HEK293 (cell line): ENCODE data around the gene KLHL12.
"Not testable (repeated sequence)": the region's sequence is repeated elsewhere in the genome, so short reads cannot be mapped to it uniquely, and the experiment has no call there.

Experiments used
- CTCF ChIA-PET: fragments of 350-600 bp; formaldehyde crosslinking; extraction: SDS; loops from one replicate; lab custom pipeline; 2021; ENCODE audit warnings: antibody characterized with exemption; lab: Yijun Ruan, JAX
- POLR2A ChIA-PET: fragments of 300-600 bp; formaldehyde crosslinking; extraction: SDS; loops from one replicate; lab custom pipeline; 2020; ENCODE audit warnings: antibody characterized with exemption, inconsistent platforms; lab: Yijun Ruan, JAX
- H3K27ac ChIP-seq: fragments of 200-500 bp; sonication (Bioruptor generic); 2 replicates; pipeline ENCODE4 v1.5.1; 2014; ENCODE audit warnings: low read depth, low read length, control low read depth, inconsistent platforms; ENCODE audit errors: extremely low read depth
- H3K36me3 ChIP-seq, 2 experiments: fragments of 200-500 bp in 1 of 2; sonication (Bioruptor generic) in 1 of 2; 1 replicate in 1 of 2; 2 replicates in 1 of 2; pipeline ENCODE4 v1.5.1; 2014 to 2017; ENCODE audit warnings: inconsistent platforms in 2 of 2, low read length in 2 of 2; ENCODE audit not compliant: control insufficient read depth in 2 of 2, insufficient read depth in 1 of 2
- H3K4me1 ChIP-seq: fragments of 200-500 bp; sonication (Bioruptor generic); 2 replicates; pipeline ENCODE4 v1.5.1; 2014; ENCODE audit warnings: mild to moderate bottlenecking, low read length, inconsistent platforms; ENCODE audit not compliant: control insufficient read depth, insufficient read depth
- H3K4me3 ChIP-seq: 2 replicates; pipeline ENCODE4 v1.5.1; 2011; ENCODE audit warnings: low read depth, mild to moderate bottlenecking, control low read depth, low read length, moderate library complexity
- H3K9me3 ChIP-seq: fragments of 200-500 bp; sonication (Bioruptor generic); 2 replicates; pipeline ENCODE4 v1.5.1; 2014; ENCODE audit warnings: low read depth, low read length, inconsistent platforms; ENCODE audit not compliant: control insufficient read depth, insufficient read depth
- HOXC10 ChIP-seq: sonication (generic); formaldehyde crosslinking; IDR thresholded peaks from 2 replicates; pipeline ENCODE4 v1.8.1; 2023; ENCODE audit warnings: mild to moderate bottlenecking, missing genetic modification reagents
- YY1 ChIP-seq: fragments of 450-650 bp; formaldehyde crosslinking; IDR thresholded peaks from 2 replicates; pipeline ENCODE4 v1.5.1; 2018; ENCODE audit warnings: missing biosample characterization, missing genetic modification characterization
- ZEB2 ChIP-seq: fragments of 450-650 bp; formaldehyde crosslinking; IDR thresholded peaks from 2 replicates; pipeline ENCODE4 v1.5.1; 2016; ENCODE audit warnings: missing biosample characterization, missing genetic modification characterization
- ZNF138 ChIP-seq: fragments of 450-650 bp; formaldehyde crosslinking; IDR thresholded peaks from 2 replicates; pipeline ENCODE4 v1.5.1; 2016; ENCODE audit warnings: missing biosample characterization, missing genetic modification characterization, borderline replicate concordance
- ZNF302 ChIP-seq: fragments of 450-650 bp; formaldehyde crosslinking; IDR thresholded peaks from 2 replicates; pipeline ENCODE4 v1.5.1; 2016; ENCODE audit warnings: missing biosample characterization, missing genetic modification characterization, low read depth
- ZNF416 ChIP-seq: fragments of 450-650 bp; formaldehyde crosslinking; IDR thresholded peaks from 2 replicates; pipeline ENCODE4 v1.5.1; 2016; ENCODE audit warnings: missing biosample characterization, missing genetic modification characterization
- ZNF521 ChIP-seq: fragments of 450-650 bp; formaldehyde crosslinking; IDR thresholded peaks from 2 replicates; pipeline ENCODE4 v1.5.1; 2017; ENCODE audit warnings: missing biosample characterization, mild to moderate bottlenecking, missing genetic modification characterization
- ZNF610 ChIP-seq: fragments of 450-650 bp; formaldehyde crosslinking; IDR thresholded peaks from 2 replicates; pipeline ENCODE4 v1.5.1; 2016; ENCODE audit warnings: missing biosample characterization, missing genetic modification characterization, borderline replicate concordance
- ZNF677 ChIP-seq: fragments of 450-650 bp; IDR thresholded peaks from 2 replicates; pipeline ENCODE4 v1.5.0; 2018; ENCODE audit warnings: missing biosample characterization, mild to moderate bottlenecking, missing genetic modification characterization, moderate library complexity
- ZNF843 ChIP-seq: fragments of 450-650 bp; formaldehyde crosslinking; IDR thresholded peaks from 2 replicates; pipeline ENCODE4 v1.5.1; 2016; ENCODE audit warnings: missing biosample characterization, missing genetic modification characterization
- TF ChIP-seq, protein P1 (sequence below): fragments of 450-650 bp; formaldehyde crosslinking; IDR thresholded peaks from 2 replicates; pipeline ENCODE4 v1.5.1; 2016; ENCODE audit warnings: missing biosample characterization, missing genetic modification characterization
- TF ChIP-seq, protein P2 (sequence below): fragments of 450-650 bp; formaldehyde crosslinking; IDR thresholded peaks from 2 replicates; pipeline ENCODE4 v1.5.1; 2017; ENCODE audit warnings: missing biosample characterization, missing genetic modification characterization
- TF ChIP-seq, protein P3 (sequence below): fragments of 450-650 bp; formaldehyde crosslinking; conservative IDR thresholded peaks from 2 replicates; pipeline ENCODE4 v1.5.1; 2016; ENCODE audit warnings: low read depth, missing biosample characterization, missing genetic modification characterization

The KLHL12 gene

DNA sequence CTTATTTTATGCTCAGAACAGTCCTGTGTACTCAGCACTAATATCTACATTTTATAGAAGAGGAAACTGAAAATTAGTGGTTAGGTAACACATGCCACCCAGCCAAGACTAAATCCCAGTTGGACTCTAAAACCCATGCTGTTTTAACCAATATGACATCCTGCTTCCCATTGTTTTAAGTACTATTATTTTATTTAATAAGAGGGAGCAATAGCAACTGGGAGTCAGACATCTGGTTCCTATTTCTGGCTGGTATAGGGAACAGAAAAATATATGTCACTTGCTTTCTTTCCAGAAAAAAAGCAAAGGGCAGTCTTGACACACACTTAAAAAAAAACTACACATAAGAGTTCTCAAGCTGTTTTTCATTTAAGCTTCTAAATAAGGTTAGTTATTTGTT, 11.9 kb downstream of the KLHL12 start:
- TF ChIP-seq, protein P1, sequence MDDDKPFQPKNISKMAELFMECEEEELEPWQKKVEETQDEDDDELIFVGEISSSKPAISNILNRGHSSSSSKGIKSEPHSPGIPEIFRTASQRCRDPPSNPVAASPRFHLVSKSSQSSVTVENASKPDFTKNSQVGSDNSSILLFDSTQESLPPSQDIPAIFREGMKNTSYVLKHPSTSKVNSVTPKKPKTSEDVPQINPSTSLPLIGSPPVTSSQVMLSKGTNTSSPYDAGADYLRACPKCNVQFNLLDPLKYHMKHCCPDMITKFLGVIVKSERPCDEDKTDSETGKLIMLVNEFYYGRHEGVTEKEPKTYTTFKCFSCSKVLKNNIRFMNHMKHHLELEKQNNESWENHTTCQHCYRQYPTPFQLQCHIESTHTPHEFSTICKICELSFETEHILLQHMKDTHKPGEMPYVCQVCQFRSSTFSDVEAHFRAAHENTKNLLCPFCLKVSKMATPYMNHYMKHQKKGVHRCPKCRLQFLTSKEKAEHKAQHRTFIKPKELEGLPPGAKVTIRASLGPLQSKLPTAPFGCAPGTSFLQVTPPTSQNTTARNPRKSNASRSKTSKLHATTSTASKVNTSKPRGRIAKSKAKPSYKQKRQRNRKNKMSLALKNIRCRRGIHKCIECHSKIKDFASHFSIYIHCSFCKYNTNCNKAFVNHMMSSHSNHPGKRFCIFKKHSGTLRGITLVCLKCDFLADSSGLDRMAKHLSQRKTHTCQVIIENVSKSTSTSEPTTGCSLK = no peak
- TF ChIP-seq ZNF610 (tag by site-specific recombination) (no peak), YY1 (tag by site-specific recombination) (no peak), ZNF138 (no peak), ZNF416 (tag by site-specific recombination) (no peak), ZNF677 (tag by site-specific recombination) (no peak), ZNF843 (no peak)
- TF ChIP-seq, protein P2, sequence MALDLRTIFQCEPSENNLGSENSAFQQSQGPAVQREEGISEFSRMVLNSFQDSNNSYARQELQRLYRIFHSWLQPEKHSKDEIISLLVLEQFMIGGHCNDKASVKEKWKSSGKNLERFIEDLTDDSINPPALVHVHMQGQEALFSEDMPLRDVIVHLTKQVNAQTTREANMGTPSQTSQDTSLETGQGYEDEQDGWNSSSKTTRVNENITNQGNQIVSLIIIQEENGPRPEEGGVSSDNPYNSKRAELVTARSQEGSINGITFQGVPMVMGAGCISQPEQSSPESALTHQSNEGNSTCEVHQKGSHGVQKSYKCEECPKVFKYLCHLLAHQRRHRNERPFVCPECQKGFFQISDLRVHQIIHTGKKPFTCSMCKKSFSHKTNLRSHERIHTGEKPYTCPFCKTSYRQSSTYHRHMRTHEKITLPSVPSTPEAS (tag by site-specific recombination) = no peak
- TF ChIP-seq, all 188 proteins: peak for 0
- ChIA-PET POLR2A (interaction anchor here (1.1 kb wide), 1 partner anchor 12 kb away, joined by 3 read pairs; the partner anchor contains the start of gene KLHL12), CTCF (interaction anchor here (0.6 kb wide), 1 partner anchor 92 kb away, joined by 3 read pairs; no protein-coding TSS in a partner anchor)

DNA sequence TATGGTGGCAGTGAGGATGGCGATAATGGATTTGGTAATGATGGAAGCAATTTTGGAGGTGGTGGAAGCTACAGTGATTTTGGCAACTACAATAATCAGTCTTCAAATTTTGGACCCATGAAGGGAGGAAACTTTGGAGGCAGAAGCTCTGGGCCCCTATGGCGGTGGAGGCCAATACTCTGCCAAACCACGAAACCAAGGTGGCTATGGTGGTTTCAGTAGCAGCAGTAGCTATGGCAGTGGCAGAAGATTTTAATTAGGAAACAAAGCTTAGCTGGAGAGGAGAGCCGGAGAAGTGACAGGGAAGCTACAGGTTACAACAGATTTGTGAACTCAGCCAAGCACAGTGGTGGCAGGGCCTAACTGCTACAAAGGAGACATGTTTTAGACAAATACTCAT, 14.6 kb downstream of the KLHL12 start:
- POLR2A ChIA-PET = not testable (repeated sequence)
- CTCF ChIA-PET = interaction anchor here (1.5 kb wide), 1 partner anchor 87 kb away, joined by 3 read pairs; no protein-coding TSS in a partner anchor

More for the DNA sequence above, 11.9 kb downstream of the KLHL12 start:
- Histone ChIP-seq H3K27ac (no peak overlapping the region), H3K36me3 (peaks cover 32 to 89% of the 10 kb centered on the region in 2 experiments), H3K4me1 (no peaks in the 10 kb centered on the region), H3K4me3 (no peak overlapping the region), H3K9me3 (no peaks in the 10 kb centered on the region)

DNA sequence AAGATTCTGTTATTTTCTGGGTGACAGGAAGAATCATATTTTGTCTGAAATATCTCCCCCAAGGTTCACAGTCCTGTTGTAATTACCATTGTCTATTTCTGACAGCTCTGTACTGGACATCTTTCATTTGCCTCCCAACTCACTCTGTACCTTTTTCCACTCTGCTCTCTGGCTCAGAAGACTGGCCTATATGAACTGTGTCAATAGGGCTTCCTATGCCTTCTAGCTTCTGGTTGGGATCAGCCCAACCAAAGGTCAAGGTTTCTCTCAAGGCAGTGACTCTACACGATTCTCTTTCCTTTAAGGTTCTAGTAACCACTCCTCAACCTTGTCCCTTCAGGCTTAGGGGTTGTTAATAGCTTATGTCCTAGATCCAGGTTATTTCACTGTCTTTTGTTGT, 17.5 kb downstream of the KLHL12 start:
- POLR2A ChIA-PET = no interaction called here
- H3K27ac ChIP-seq = no peak overlapping the region
- H3K4me3 ChIP-seq = no peak overlapping the region
- H3K9me3 ChIP-seq = no peaks in the 10 kb centered on the region
- TF ChIP-seq ZNF302 (no peak), ZEB2 (no peak), ZNF521 (tag by site-specific recombination) (no peak), HOXC10 (CRISPR knock-in tag) (no peak)
- TF ChIP-seq, protein P3, sequence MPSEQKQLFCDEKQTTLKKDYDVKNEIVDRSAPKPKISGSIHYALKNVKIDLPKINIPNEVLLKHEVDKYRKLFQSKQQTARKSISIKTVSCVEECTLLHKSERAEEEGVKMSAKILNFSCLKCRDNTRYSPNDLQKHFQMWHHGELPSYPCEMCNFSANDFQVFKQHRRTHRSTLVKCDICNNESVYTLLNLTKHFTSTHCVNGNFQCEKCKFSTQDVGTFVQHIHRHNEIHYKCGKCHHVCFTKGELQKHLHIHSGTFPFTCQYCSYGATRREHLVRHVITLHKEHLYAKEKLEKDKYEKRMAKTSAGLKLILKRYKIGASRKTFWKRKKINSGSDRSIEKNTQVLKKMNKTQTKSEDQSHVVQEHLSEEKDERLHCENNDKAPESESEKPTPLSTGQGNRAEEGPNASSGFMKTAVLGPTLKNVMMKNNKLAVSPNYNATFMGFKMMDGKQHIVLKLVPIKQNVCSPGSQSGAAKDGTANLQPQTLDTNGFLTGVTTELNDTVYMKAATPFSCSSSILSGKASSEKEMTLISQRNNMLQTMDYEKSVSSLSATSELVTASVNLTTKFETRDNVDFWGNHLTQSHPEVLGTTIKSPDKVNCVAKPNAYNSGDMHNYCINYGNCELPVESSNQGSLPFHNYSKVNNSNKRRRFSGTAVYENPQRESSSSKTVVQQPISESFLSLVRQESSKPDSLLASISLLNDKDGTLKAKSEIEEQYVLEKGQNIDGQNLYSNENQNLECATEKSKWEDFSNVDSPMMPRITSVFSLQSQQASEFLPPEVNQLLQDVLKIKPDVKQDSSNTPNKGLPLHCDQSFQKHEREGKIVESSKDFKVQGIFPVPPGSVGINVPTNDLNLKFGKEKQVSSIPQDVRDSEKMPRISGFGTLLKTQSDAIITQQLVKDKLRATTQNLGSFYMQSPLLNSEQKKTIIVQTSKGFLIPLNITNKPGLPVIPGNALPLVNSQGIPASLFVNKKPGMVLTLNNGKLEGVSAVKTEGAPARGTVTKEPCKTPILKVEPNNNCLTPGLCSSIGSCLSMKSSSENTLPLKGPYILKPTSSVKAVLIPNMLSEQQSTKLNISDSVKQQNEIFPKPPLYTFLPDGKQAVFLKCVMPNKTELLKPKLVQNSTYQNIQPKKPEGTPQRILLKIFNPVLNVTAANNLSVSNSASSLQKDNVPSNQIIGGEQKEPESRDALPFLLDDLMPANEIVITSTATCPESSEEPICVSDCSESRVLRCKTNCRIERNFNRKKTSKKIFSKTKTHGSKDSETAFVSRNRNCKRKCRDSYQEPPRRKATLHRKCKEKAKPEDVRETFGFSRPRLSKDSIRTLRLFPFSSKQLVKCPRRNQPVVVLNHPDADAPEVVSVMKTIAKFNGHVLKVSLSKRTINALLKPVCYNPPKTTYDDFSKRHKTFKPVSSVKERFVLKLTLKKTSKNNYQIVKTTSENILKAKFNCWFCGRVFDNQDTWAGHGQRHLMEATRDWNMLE (tag by site-specific recombination) = no peak
- TF ChIP-seq, all 188 proteins: peak for 0
- Histone ChIP-seq H3K4me1 (no peaks in the 10 kb centered on the region), H3K36me3 (peaks cover 10 to 82% of the 10 kb centered on the region in 2 experiments)
- CTCF ChIA-PET = no interaction called here

More for the DNA sequence above, 14.6 kb downstream of the KLHL12 start:
- H3K4me3 ChIP-seq, H3K4me1 ChIP-seq, H3K27ac ChIP-seq, H3K9me3 ChIP-seq: not testable (repeated sequence)
- peaks cover 29 to 92% of the 10 kb centered on the region in 2 experiments for H3K36me3 ChIP-seq
